Iris pigment epithelial cell (primary cell): Measurements from ENCODE around the gene SLC30A4.

ENCODE experiments used
- DNase-seq: peaks from one replicate; pipeline ENCODE4 v3.0.0-alpha.2; 2011; ENCODE audit warnings: low read depth

The SLC30A4 gene

GRCh38 chr15:45449916-45450867 is 72.4 kb downstream of the SLC30A4 start:
- no peak for DNase-seq

- no peak for DNase-seq
Observed at GRCh38 chr15:45449395-45449794, 73.2 kb downstream of the SLC30A4 start.

GRCh38 chr15:45448066-45448915 is 74.3 kb downstream of the SLC30A4 start:
- peak; percentile 40 for DNase-seq

- no peak for DNase-seq
Observed at GRCh38 chr15:45443645-45444044, 78.9 kb downstream of the SLC30A4 start.

- peak; percentile 71 for DNase-seq
Observed at GRCh38 chr15:45442507-45443135, 79.9 kb downstream of the SLC30A4 start.

GRCh38 chr15:45441686-45442085 is 80.9 kb downstream of the SLC30A4 start:
- DNase-seq: no peak

GRCh38 chr15:45441036-45441435 is 81.5 kb downstream of the SLC30A4 start:
- no peak for DNase-seq

- DNase-seq: no peak
Observed at GRCh38 chr15:45439521-45440260, 82.9 kb downstream of the SLC30A4 start.

- DNase-seq: no peak
Observed at GRCh38 chr15:45435124-45435903, 87.2 kb downstream of the SLC30A4 start.

- no peak for DNase-seq
Observed at GRCh38 chr15:45434078-45434567, 88.4 kb downstream of the SLC30A4 start.

GRCh38 chr15:45431511-45431910 is 91.0 kb downstream of the SLC30A4 start:
- no peak for DNase-seq

- DNase-seq: peak; percentile 31
Observed at GRCh38 chr15:45429941-45430792, 92.4 kb downstream of the SLC30A4 start.
